ENCODE measurements around the gene TNRC18. TPM values are rescaled to one million over a fixed set of nuclear protein-coding genes. Genes with fewer than 3 reads are reported as not detected.

Gene TNRC18
- polyA plus RNA-seq, 1 of the 3 experiments (the other 2 are of a cell fraction) = 34.4 TPM

- Histone ChIP-seq H3K4me3 (ENCODE audit: low read depth in 2 of 2, low read length in 1 of 2) (peak overlapping the region; percentile 99 to 100; a peak in 3 of 4 replicates), H3K9me3 (no peaks in the 10 kb centered on the region), H3K4me1 (ENCODE audit: control insufficient read depth in 1 of 2, insufficient read depth in 2 of 2, low read depth in 1 of 2, low read length in 1 of 2) (peaks cover 9 to 22% of the 10 kb centered on the region in 2 experiments; a peak in 3 of 4 replicates), H3K27me3 (ENCODE audit: insufficient read depth) (no peaks in the 10 kb centered on the region), H3K4me2 (peak overlapping the region; percentile 100), H3K36me3 (replicated peaks in 1 of 2; ENCODE audit: control insufficient read depth in 1 of 2, insufficient read depth in 2 of 2, low read length in 1 of 2) (peaks cover 4 to 10% of the 10 kb centered on the region in 2 experiments), H3K79me2 (ENCODE audit: insufficient read depth) (peaks cover 85% of the 10 kb centered on the region), H3F3A (replicated peaks; ENCODE audit: insufficient read depth) (peaks cover 26% of the 10 kb centered on the region), H3K9ac (peak overlapping the region; percentile 22; the same call in 1 of the 2 replicates), H4K20me1 (ENCODE audit: insufficient read depth) (peaks cover 20% of the 10 kb centered on the region; the same call in 1 of the 2 replicates), H3K27ac (ENCODE audit: low read depth in 2 of 2, low read length in 1 of 2) (peak overlapping the region in 1 of 2 experiments; percentile 97; a peak in 1 of 4 replicates), H3K9me2 (no peaks in the 10 kb centered on the region), H2AFZ (ENCODE audit: low read depth) (no peak overlapping the region)
- ChIA-PET POLR2A (interaction anchor here (0.6 kb wide), 1 partner anchor 189 kb away, joined by 3 read pairs; no protein-coding TSS in a partner anchor), CTCF (interaction anchor here (1.7 kb wide), 1 partner anchor 64 kb away, joined by 9 read pairs; no protein-coding TSS in a partner anchor)
- TF ChIP-seq RAD21 (IDR thresholded peaks at IDR 0.05; ENCODE audit: low read length) = no peak
- TF ChIP-seq, protein P1, sequence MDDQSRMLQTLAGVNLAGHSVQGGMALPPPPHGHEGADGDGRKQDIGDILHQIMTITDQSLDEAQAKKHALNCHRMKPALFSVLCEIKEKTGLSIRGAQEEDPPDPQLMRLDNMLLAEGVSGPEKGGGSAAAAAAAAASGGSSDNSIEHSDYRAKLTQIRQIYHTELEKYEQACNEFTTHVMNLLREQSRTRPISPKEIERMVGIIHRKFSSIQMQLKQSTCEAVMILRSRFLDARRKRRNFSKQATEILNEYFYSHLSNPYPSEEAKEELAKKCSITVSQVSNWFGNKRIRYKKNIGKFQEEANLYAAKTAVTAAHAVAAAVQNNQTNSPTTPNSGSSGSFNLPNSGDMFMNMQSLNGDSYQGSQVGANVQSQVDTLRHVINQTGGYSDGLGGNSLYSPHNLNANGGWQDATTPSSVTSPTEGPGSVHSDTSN (IDR thresholded peaks at IDR 0.05) = peak; percentile 48; the same call in 1 of the 2 replicates
- DNase-seq = no peak
- 92% methylated on average over 29 of the region's 30 CpGs for WGBS (ENCODE audit: low lambda C conversion rate)
These were observed 6.4 kb upstream of the TNRC18 start for GRCh38 chr7:5429857-5430611.

DNA sequence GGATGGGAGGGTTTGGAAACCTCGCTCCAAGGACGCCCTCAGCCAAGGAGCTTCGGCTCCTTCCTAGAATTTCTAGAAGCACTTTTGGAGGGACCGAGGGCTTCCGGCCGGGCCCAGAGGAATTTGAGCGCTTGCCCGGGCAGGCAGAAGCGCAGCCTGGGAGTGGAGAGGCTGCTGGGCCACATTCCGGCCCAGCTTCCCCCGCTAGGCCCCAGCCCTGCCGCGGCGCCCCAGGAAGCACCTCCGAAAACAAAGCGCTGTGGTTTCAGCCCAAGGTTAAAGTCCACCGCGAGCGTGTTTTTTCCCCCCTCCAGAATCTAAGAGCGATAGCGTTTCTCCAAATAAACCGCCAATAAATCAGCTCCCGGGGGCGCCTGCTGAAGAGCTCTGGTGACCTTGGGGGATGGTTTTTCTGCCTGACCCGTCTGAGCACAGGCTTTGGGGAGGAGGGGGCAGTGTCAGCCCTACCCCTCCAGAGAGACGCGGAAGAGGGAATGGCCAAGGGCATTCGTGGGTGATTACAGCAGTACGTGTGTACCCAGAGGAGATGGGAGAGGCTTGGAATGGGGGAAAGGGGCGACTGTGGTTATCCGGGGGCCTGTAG lies 5.7 kb upstream of the TNRC18 start:
- H2AFZ ChIP-seq (ENCODE audit: low read depth) = no peak overlapping the region
- peaks cover 9 to 22% of the 10 kb centered on the region in 2 experiments; a peak in 3 of 4 replicates for H3K4me1 ChIP-seq (ENCODE audit: control insufficient read depth in 1 of 2, insufficient read depth in 2 of 2, low read depth in 1 of 2, low read length in 1 of 2)
- no peak for DNase-seq
- TF ChIP-seq RCOR1 (IDR thresholded peaks at IDR 0.05; ENCODE audit: low read length) = no peak
- peak; percentile 12; the same call in 1 of the 2 replicates for TF ChIP-seq GATA2 (CRISPR knock-in tag; IDR thresholded peaks at IDR 0.05)
- CTCF ChIA-PET = no interaction called here
- H3K79me2 ChIP-seq (ENCODE audit: insufficient read depth) = peaks cover 91% of the 10 kb centered on the region
- peak overlapping the region; percentile 22; the same call in 1 of the 2 replicates for H3K9ac ChIP-seq
- no peaks in the 10 kb centered on the region for H3K27me3 ChIP-seq (ENCODE audit: insufficient read depth)
- peak overlapping the region; percentile 100 for H3K4me2 ChIP-seq
- 78% methylated on average over 23 of the region's 31 CpGs for WGBS (ENCODE audit: low lambda C conversion rate)
- H4K20me1 ChIP-seq (ENCODE audit: insufficient read depth) = peaks cover 20% of the 10 kb centered on the region; the same call in 1 of the 2 replicates
- POLR2A ChIA-PET = no interaction called here
- H3K4me3 ChIP-seq (ENCODE audit: low read depth in 2 of 2, low read length in 1 of 2) = peak overlapping the region; percentile 99 to 100; a peak in 3 of 4 replicates
- H3K27ac ChIP-seq (ENCODE audit: low read depth in 2 of 2, low read length in 1 of 2) = peak overlapping the region; percentile 97; a peak in 3 of 4 replicates
- no peaks in the 10 kb centered on the region for H3K9me3 ChIP-seq
- no peaks in the 10 kb centered on the region for H3K9me2 ChIP-seq
- peaks cover 32% of the 10 kb centered on the region for H3F3A ChIP-seq (replicated peaks; ENCODE audit: insufficient read depth)
- peaks cover 4 to 10% of the 10 kb centered on the region in 2 experiments for H3K36me3 ChIP-seq (replicated peaks in 1 of 2; ENCODE audit: control insufficient read depth in 1 of 2, insufficient read depth in 2 of 2, low read length in 1 of 2)

DNA sequence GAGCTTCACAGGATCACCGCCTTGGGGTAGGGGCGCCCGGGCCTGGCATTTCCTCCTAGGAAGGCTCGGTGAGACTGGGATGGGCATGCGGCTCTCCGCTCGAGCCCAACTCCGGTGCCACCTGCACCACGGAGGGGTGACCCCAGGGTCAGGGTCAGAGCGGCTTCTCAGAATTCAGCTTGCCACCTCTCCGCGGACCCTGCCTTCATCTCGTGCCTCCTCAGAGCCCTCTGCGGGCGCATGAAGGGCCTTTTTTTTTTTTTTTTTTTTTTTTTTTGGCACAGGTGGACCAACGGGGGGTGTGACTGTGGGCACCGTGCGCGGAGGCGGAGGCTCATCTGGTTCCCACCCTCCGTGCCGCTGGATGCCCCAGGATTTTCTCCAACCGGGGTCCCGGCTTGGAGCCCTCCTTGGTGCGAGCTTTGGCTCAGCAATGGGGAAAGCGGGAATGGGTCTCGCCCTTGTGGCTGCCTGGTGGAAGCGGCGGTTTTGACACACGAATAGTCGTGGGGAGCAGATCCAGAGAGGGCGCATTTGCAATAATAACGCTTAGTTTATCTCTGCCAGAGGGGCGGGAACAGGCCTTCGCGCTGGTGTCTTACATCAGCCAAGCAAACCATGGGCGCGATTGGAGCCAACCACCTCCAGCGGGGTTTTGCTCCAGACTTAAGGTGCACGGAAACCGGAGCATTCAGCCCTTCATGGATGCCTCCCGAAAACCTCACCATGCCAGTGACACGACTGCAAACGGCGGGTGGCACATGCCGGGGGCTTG lies 5.0 kb upstream of the TNRC18 start:
- Histone ChIP-seq H3K4me2 (peak overlapping the region; percentile 100), H3F3A (replicated peaks; ENCODE audit: insufficient read depth) (peaks cover 36% of the 10 kb centered on the region), H3K79me2 (ENCODE audit: insufficient read depth) (peaks cover 94% of the 10 kb centered on the region), H3K36me3 (replicated peaks in 1 of 2; ENCODE audit: control insufficient read depth in 1 of 2, insufficient read depth in 2 of 2, low read length in 1 of 2) (peaks cover 4 to 10% of the 10 kb centered on the region in 2 experiments), H3K9me2 (no peaks in the 10 kb centered on the region), H3K27me3 (ENCODE audit: insufficient read depth) (no peaks in the 10 kb centered on the region), H3K27ac (ENCODE audit: low read depth in 2 of 2, low read length in 1 of 2) (peak overlapping the region; percentile 97), H4K20me1 (ENCODE audit: insufficient read depth) (peaks cover 20% of the 10 kb centered on the region; the same call in 1 of the 2 replicates), H3K4me3 (ENCODE audit: low read depth in 2 of 2, low read length in 1 of 2) (peak overlapping the region; percentile 99 to 100), H3K4me1 (ENCODE audit: control insufficient read depth in 1 of 2, insufficient read depth in 2 of 2, low read depth in 1 of 2, low read length in 1 of 2) (peaks cover 9 to 22% of the 10 kb centered on the region in 2 experiments; a peak in 3 of 4 replicates), H3K9ac (peak overlapping the region; percentile 98), H2AFZ (ENCODE audit: low read depth) (no peak overlapping the region), H3K9me3 (no peaks in the 10 kb centered on the region)
- DNase-seq = peak; percentile 62
- POLR2A ChIA-PET = no interaction called here
- CTCF ChIA-PET = interaction anchor here (0.7 kb wide), 1 partner anchor 8 kb away, joined by 3 read pairs; no protein-coding TSS in a partner anchor
- no peak for TF ChIP-seq RFX5 (IDR thresholded peaks at IDR 0.05; ENCODE audit: low read length)
- TF ChIP-seq, protein P2, sequence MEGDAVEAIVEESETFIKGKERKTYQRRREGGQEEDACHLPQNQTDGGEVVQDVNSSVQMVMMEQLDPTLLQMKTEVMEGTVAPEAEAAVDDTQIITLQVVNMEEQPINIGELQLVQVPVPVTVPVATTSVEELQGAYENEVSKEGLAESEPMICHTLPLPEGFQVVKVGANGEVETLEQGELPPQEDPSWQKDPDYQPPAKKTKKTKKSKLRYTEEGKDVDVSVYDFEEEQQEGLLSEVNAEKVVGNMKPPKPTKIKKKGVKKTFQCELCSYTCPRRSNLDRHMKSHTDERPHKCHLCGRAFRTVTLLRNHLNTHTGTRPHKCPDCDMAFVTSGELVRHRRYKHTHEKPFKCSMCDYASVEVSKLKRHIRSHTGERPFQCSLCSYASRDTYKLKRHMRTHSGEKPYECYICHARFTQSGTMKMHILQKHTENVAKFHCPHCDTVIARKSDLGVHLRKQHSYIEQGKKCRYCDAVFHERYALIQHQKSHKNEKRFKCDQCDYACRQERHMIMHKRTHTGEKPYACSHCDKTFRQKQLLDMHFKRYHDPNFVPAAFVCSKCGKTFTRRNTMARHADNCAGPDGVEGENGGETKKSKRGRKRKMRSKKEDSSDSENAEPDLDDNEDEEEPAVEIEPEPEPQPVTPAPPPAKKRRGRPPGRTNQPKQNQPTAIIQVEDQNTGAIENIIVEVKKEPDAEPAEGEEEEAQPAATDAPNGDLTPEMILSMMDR (IDR thresholded peaks at IDR 0.05) = peak; percentile 21
- 57% methylated on average over 46 of the region's 46 CpGs for WGBS (ENCODE audit: low lambda C conversion rate)

Data from SK-N-SH (cell line).